Measurements from ENCODE around the gene GDI1.

DNA sequence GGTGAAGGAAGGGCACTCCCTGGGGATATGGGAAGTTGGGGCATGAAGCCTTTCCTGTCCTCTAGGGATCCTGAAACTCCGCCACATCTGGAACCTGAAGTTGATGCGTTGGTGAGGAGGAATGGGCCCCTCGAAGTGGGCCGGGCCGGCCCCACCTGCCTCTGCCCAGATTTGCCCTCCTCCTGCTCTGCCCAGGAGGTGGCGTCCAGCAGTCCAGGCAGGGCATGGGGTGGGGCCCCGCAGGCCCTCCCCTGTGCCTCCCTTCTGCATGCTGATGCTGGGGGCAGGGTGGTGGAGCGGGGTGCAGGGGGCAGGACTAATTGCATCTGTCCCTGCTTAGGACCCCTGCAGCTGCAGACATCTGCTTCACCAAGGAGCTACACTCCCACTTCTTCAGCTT, 23.8 kb upstream of the GDI1 start:
- TF ChIP-seq, protein P1, sequence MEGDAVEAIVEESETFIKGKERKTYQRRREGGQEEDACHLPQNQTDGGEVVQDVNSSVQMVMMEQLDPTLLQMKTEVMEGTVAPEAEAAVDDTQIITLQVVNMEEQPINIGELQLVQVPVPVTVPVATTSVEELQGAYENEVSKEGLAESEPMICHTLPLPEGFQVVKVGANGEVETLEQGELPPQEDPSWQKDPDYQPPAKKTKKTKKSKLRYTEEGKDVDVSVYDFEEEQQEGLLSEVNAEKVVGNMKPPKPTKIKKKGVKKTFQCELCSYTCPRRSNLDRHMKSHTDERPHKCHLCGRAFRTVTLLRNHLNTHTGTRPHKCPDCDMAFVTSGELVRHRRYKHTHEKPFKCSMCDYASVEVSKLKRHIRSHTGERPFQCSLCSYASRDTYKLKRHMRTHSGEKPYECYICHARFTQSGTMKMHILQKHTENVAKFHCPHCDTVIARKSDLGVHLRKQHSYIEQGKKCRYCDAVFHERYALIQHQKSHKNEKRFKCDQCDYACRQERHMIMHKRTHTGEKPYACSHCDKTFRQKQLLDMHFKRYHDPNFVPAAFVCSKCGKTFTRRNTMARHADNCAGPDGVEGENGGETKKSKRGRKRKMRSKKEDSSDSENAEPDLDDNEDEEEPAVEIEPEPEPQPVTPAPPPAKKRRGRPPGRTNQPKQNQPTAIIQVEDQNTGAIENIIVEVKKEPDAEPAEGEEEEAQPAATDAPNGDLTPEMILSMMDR (IDR thresholded peaks at IDR 0.05; ENCODE audit: insufficient read depth, low read depth, low read length), result no peak
- TF ChIP-seq EZH2 (IDR thresholded peaks at IDR 0.05; ENCODE audit: insufficient read depth, low read length), result no peak

Measured in astrocyte (in vitro differentiated cells and primary cell).